Measurements from ENCODE around the gene AHR.

Gene AHR

GRCh38 chr7:17320657-17321056 is 22.2 kb downstream of the AHR start:
- no peak overlapping the region for H3K4me3 ChIP-seq (ENCODE audit: severe bottlenecking)
- DNase-seq (ENCODE audit: low spot score) (no peak), ATAC-seq (ENCODE audit: low read depth) (no peak)
- peaks cover 55% of the 10 kb centered on the region for H3K36me3 ChIP-seq (ENCODE audit: low read depth)
- no peaks in the 10 kb centered on the region for H3K9me3 ChIP-seq (ENCODE audit: severe bottlenecking)
- TF ChIP-seq CTCF (IDR thresholded peaks at IDR 0.05; ENCODE audit: poor library complexity, severe bottlenecking): no peak
- peak overlapping the region; percentile 5 for H3K27ac ChIP-seq (ENCODE audit: poor library complexity, severe bottlenecking)
- no peaks in the 10 kb centered on the region for H3K27me3 ChIP-seq (ENCODE audit: insufficient read depth, poor library complexity, severe bottlenecking)
- H3K4me1 ChIP-seq (ENCODE audit: insufficient read depth, poor library complexity, severe bottlenecking): peaks cover 36% of the 10 kb centered on the region

GRCh38 chr7:17325364-17325763 is 26.9 kb downstream of the AHR start:
- no peak overlapping the region for H3K4me3 ChIP-seq (ENCODE audit: severe bottlenecking)
- H3K27me3 ChIP-seq (ENCODE audit: insufficient read depth, poor library complexity, severe bottlenecking): no peaks in the 10 kb centered on the region
- peaks cover 21% of the 10 kb centered on the region for H3K4me1 ChIP-seq (ENCODE audit: insufficient read depth, poor library complexity, severe bottlenecking)
- H3K27ac ChIP-seq (ENCODE audit: poor library complexity, severe bottlenecking): peak overlapping the region; percentile 56
- no peak for TF ChIP-seq CTCF (IDR thresholded peaks at IDR 0.05; ENCODE audit: poor library complexity, severe bottlenecking)
- no peaks in the 10 kb centered on the region for H3K9me3 ChIP-seq (ENCODE audit: severe bottlenecking)
- ATAC-seq (ENCODE audit: low read depth) (peak; percentile 71), DNase-seq (ENCODE audit: low spot score) (no peak)
- peaks cover 77% of the 10 kb centered on the region for H3K36me3 ChIP-seq (ENCODE audit: low read depth)

GRCh38 chr7:17326378-17326777 is 27.9 kb downstream of the AHR start:
- H3K36me3 ChIP-seq (ENCODE audit: low read depth): peaks cover 85% of the 10 kb centered on the region
- H3K4me3 ChIP-seq (ENCODE audit: severe bottlenecking): no peak overlapping the region

GRCh38 chr7:17328641-17329040 is 30.2 kb downstream of the AHR start:
- DNase-seq (ENCODE audit: low spot score) (no peak), ATAC-seq (ENCODE audit: low read depth) (no peak)
- no peak overlapping the region for H3K27ac ChIP-seq (ENCODE audit: poor library complexity, severe bottlenecking)
- H3K9me3 ChIP-seq (ENCODE audit: severe bottlenecking): no peaks in the 10 kb centered on the region
- H3K27me3 ChIP-seq (ENCODE audit: insufficient read depth, poor library complexity, severe bottlenecking): no peaks in the 10 kb centered on the region
- H3K4me1 ChIP-seq (ENCODE audit: insufficient read depth, poor library complexity, severe bottlenecking): peaks cover 19% of the 10 kb centered on the region
- peaks cover 92% of the 10 kb centered on the region for H3K36me3 ChIP-seq (ENCODE audit: low read depth)
- H3K4me3 ChIP-seq (ENCODE audit: severe bottlenecking): no peak overlapping the region
- no peak for TF ChIP-seq CTCF (IDR thresholded peaks at IDR 0.05; ENCODE audit: poor library complexity, severe bottlenecking)

More at GRCh38 chr7:17326378-17326777, 27.9 kb downstream of the AHR start:
- no peak for TF ChIP-seq CTCF (IDR thresholded peaks at IDR 0.05; ENCODE audit: poor library complexity, severe bottlenecking)
- Histone ChIP-seq H3K27me3 (ENCODE audit: insufficient read depth, poor library complexity, severe bottlenecking) (no peaks in the 10 kb centered on the region), H3K9me3 (ENCODE audit: severe bottlenecking) (no peaks in the 10 kb centered on the region), H3K4me1 (ENCODE audit: insufficient read depth, poor library complexity, severe bottlenecking) (peaks cover 19% of the 10 kb centered on the region), H3K27ac (ENCODE audit: poor library complexity, severe bottlenecking) (peak overlapping the region; percentile 56)
- DNase-seq (ENCODE audit: low spot score): no peak
- no peak for ATAC-seq (ENCODE audit: low read depth)

- Histone ChIP-seq H3K9me3 (ENCODE audit: severe bottlenecking) (no peaks in the 10 kb centered on the region), H3K27me3 (ENCODE audit: insufficient read depth, poor library complexity, severe bottlenecking) (no peaks in the 10 kb centered on the region), H3K36me3 (ENCODE audit: low read depth) (peaks cover 92% of the 10 kb centered on the region), H3K4me3 (ENCODE audit: severe bottlenecking) (no peak overlapping the region), H3K27ac (ENCODE audit: poor library complexity, severe bottlenecking) (no peak overlapping the region), H3K4me1 (ENCODE audit: insufficient read depth, poor library complexity, severe bottlenecking) (peaks cover 19% of the 10 kb centered on the region)
- ATAC-seq (ENCODE audit: low read depth) (no peak), DNase-seq (ENCODE audit: low spot score) (no peak)
- TF ChIP-seq CTCF (IDR thresholded peaks at IDR 0.05; ENCODE audit: poor library complexity, severe bottlenecking): no peak
Measured at GRCh38 chr7:17329440-17329839, 31.0 kb downstream of the AHR start.
